ENCODE measurements around the gene RNF187. TPM values are rescaled to one million over a fixed set of nuclear protein-coding genes. Genes with fewer than 3 reads are reported as not detected.
A peak's percentile ranks its signal among the peaks of the same experiment; 100 is the strongest.

RNF187 gene
- total and polyA plus RNA-seq, 2 of the 13 experiments (the other 11 are each of a cell fraction or from before 2014, with no cell fraction given) = 41.3 to 59.4 TPM

GRCh38 chr1:228486596-228487335 lies 416 bp upstream of the RNF187 start (continued):
- TF ChIP-seq KDM2A (CRISPR knock-in tag; IDR thresholded peaks at IDR 0.05; ENCODE audit: borderline replicate concordance, low read depth) (peak; percentile 93), ATF4 (CRISPR knock-in tag; IDR thresholded peaks at IDR 0.05) (0 out of 4 replicates have a peak, but pooled peaks of 1 of the 2 experiments have one; percentile 38), POGK (CRISPR knock-in tag; conservative IDR thresholded peaks at IDR 0.05) (peak; percentile 99), ZNF446 (CRISPR knock-in tag; IDR thresholded peaks at IDR 0.05) (peak; percentile 96), ZNF598 (CRISPR knock-in tag; IDR thresholded peaks at IDR 0.05; ENCODE audit: borderline replicate concordance) (peak; percentile 87; the same call in 1 of the 2 replicates), ZNF878 (CRISPR knock-in tag; IDR thresholded peaks at IDR 0.05) (no peak), RAD51 (IDR thresholded peaks at IDR 0.05; ENCODE audit: borderline replicate concordance) (peak; percentile 47), BRCA1 (CRISPR knock-in tag; IDR thresholded peaks at IDR 0.05) (peak; percentile 95), PRDM15 (CRISPR knock-in tag; IDR thresholded peaks at IDR 0.05) (peak; percentile 64), STAT5B (CRISPR knock-in tag; IDR thresholded peaks at IDR 0.05) (no peak), SIN3B (IDR thresholded peaks at IDR 0.05; ENCODE audit: low read length) (no peak), ZBTB2 (CRISPR knock-in tag; IDR thresholded peaks at IDR 0.05; ENCODE audit: low read depth) (no peak), ZNF484 (CRISPR knock-in tag; IDR thresholded peaks at IDR 0.05; ENCODE audit: borderline replicate concordance, low read depth) (peak; percentile 90; the same call in 1 of the 2 replicates), HOXA5 (CRISPR knock-in tag; IDR thresholded peaks at IDR 0.05) (peak; percentile 88), MATR3 (CRISPR knock-in tag; IDR thresholded peaks at IDR 0.05) (no peak), ATF6 (CRISPR knock-in tag; conservative IDR thresholded peaks at IDR 0.05) (peak; percentile 96)
